ENCODE data around the gene TMEM141. TPM values are rescaled to one million over a fixed set of nuclear protein-coding genes. Genes with fewer than 3 reads are reported as not detected.

TMEM141 gene
- total and polyA plus RNA-seq, 9 donors, result 23.4 to 115 (median 64.8) TPM

DNA sequence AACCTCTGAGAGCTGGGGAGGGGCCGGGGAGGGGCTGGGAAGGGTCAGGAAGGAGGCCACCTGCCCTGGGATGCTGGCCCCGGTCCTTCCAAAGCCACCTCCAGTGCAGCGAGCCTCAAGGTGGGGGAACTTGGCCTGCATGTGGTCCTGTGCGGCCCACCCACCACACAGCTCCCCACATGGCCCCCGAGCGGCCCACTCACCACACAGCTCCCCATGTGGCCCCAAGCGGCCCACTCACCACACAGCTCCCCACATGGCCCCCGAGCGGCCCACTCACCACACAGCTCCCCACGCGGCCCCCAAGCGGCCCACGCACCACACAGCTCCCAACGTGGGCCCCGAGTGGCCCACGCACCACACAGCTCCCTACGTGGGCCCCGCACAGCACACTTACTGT, 46.4 kb upstream of the TMEM141 start:
- DNase-seq, result no peak
- 84 to 87% (median 86%) methylated on average over 15 to 18 of the region's 18 CpGs for WGBS, 3 donors
- Histone ChIP-seq H3K4me3 (no peak overlapping the region), H3K36me3 (no peaks in the 10 kb centered on the region), H3K27me3 (no peaks in the 10 kb centered on the region), H3K9me3 (no peaks in the 10 kb centered on the region), H3K27ac (no peak overlapping the region), H3K4me1 (ENCODE audit: insufficient read depth) (peaks cover 3% of the 10 kb centered on the region)
- TF ChIP-seq POLR2A (IDR thresholded peaks at IDR 0.05), result no peak
- TF ChIP-seq, protein P1, sequence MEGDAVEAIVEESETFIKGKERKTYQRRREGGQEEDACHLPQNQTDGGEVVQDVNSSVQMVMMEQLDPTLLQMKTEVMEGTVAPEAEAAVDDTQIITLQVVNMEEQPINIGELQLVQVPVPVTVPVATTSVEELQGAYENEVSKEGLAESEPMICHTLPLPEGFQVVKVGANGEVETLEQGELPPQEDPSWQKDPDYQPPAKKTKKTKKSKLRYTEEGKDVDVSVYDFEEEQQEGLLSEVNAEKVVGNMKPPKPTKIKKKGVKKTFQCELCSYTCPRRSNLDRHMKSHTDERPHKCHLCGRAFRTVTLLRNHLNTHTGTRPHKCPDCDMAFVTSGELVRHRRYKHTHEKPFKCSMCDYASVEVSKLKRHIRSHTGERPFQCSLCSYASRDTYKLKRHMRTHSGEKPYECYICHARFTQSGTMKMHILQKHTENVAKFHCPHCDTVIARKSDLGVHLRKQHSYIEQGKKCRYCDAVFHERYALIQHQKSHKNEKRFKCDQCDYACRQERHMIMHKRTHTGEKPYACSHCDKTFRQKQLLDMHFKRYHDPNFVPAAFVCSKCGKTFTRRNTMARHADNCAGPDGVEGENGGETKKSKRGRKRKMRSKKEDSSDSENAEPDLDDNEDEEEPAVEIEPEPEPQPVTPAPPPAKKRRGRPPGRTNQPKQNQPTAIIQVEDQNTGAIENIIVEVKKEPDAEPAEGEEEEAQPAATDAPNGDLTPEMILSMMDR (IDR thresholded peaks at IDR 0.05), result no peak
- TF ChIP-seq EP300 (IDR thresholded peaks at IDR 0.05), result no peak
- intact Hi-C loops (cut with DNase I), result no loop called here

DNA sequence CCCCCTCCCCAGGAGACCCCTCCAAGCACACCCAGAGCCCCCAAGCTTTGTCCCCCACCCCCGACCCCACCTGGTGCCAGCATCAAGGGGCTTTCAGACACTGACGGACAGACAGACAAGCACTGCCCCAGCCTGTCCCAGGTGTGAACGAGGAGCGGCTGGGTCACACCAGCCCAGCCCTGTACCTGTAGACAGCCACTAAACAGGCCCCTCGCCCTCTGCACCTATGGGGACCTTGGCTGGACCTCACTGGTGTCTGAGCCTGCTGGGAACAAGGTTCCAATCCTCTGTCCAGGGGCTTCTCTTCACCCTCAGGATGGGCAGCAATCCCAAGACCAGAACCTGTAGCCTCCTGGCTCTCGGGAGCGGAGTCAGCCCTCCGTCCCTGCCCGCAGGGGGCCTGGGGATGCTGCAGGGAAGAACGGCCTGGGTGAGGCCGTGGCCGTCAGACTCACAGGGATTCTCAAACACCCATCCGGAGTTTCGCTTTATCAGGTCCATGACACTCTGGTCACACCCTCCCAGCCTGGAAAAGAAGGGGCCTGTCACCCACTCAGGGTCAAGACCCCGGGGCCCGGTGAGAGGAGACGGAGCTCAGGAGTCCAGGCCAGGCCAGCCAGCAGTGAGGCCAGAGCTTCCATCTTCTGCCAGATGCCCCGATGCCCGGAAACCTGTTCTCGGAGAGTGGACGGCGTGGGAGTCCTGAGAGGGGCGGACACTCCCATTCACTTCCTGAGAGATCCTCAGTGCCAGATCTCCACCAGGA, 45.6 kb upstream of the TMEM141 start:
- no peak overlapping the region for H3K27ac ChIP-seq
- 77 to 86% (median 80%) methylated on average over 21 to 23 of the region's 23 CpGs for WGBS, 3 donors
- H3K4me1 ChIP-seq (ENCODE audit: insufficient read depth), result peaks cover 3% of the 10 kb centered on the region
- intact Hi-C loops (cut with DNase I), result no loop called here
- H3K27me3 ChIP-seq, result no peaks in the 10 kb centered on the region
- no peak for DNase-seq
- H3K9me3 ChIP-seq, result no peaks in the 10 kb centered on the region
- TF ChIP-seq, protein P1 (IDR thresholded peaks at IDR 0.05), result no peak
- TF ChIP-seq POLR2A (IDR thresholded peaks at IDR 0.05) (no peak), EP300 (IDR thresholded peaks at IDR 0.05) (no peak)
- no peak overlapping the region for H3K4me3 ChIP-seq
- no peaks in the 10 kb centered on the region for H3K36me3 ChIP-seq

DNA sequence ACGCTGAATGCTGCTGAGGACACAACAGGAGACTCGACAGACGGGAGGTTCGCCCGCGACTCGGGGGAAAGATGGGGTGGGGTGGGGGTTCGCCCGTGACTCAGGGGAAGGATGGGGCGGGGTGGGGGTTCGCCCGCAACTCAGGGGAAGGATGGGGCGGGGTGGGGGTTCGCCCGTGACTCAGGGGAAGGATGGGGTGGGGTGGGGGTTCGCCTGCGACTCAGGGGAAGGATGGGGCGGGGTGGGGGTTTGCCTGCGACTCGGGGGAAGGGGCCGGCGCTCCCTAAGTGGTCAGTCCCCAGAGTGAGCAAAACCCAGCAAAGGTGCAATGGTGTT, 45.0 kb upstream of the TMEM141 start:
- Histone ChIP-seq H3K36me3 (no peaks in the 10 kb centered on the region), H3K4me1 (ENCODE audit: insufficient read depth) (peaks cover under 1% of the 10 kb centered on the region), H3K4me3 (no peak overlapping the region), H3K27me3 (no peaks in the 10 kb centered on the region), H3K27ac (no peak overlapping the region), H3K9me3 (no peaks in the 10 kb centered on the region)
- WGBS, 3 donors, result 80 to 90% (median 87%) methylated on average over 14 to 22 of the region's 22 CpGs
- no peak for TF ChIP-seq EP300 (IDR thresholded peaks at IDR 0.05)
- no peak for TF ChIP-seq POLR2A (IDR thresholded peaks at IDR 0.05)
- TF ChIP-seq, protein P1 (IDR thresholded peaks at IDR 0.05), result no peak
- intact Hi-C loops (cut with DNase I), result no loop called here
- DNase-seq, result no peak

GRCh38 chr9:136746621-136747020, 44.5 kb upstream of the TMEM141 start:
- Histone ChIP-seq H3K4me1 (ENCODE audit: insufficient read depth) (no peaks in the 10 kb centered on the region), H3K4me3 (no peak overlapping the region), H3K9me3 (no peaks in the 10 kb centered on the region), H3K36me3 (no peaks in the 10 kb centered on the region), H3K27ac (no peak overlapping the region), H3K27me3 (no peaks in the 10 kb centered on the region)
- no peak for DNase-seq
- intact Hi-C loops (cut with DNase I), result no loop called here
- TF ChIP-seq EP300 (IDR thresholded peaks at IDR 0.05) (no peak), POLR2A (IDR thresholded peaks at IDR 0.05) (no peak)
- TF ChIP-seq, protein P1 (IDR thresholded peaks at IDR 0.05), result no peak
- 89 to 93% (median 92%) methylated on average over 18 of the region's 18 CpGs for WGBS, 3 donors
